ENCODE results near the gene SMARCAL1. TPM values are rescaled to one million over a fixed set of nuclear protein-coding genes. Genes with fewer than 3 reads are reported as not detected.

The SMARCAL1 gene
- total and polyA plus RNA-seq, 2 of the 13 experiments (the other 11 are each of a cell fraction or from before 2014, with no cell fraction given), result 12.7 to 21.3 TPM

- TF ChIP-seq ZNF142 (CRISPR knock-in tag; IDR thresholded peaks at IDR 0.05) (peak; percentile 88; the same call in 1 of the 2 replicates), CBX1 (IDR thresholded peaks at IDR 0.05; ENCODE audit: low read depth) (peak; percentile 75), RAD21 (CRISPR knock-in tag; IDR thresholded peaks at IDR 0.05) (0 out of 2 replicates have a peak, but pooled peaks have one; percentile 15), RFX3 (CRISPR knock-in tag; IDR thresholded peaks at IDR 0.05) (no peak; the same call in 1 of the 2 replicates), ZNF382 (CRISPR knock-in tag; IDR thresholded peaks at IDR 0.05; ENCODE audit: borderline replicate concordance) (no peak), MEF2D (CRISPR knock-in tag; IDR thresholded peaks at IDR 0.05) (peak; percentile 95), ZKSCAN1 (IDR thresholded peaks at IDR 0.05; ENCODE audit: low read length) (no peak; the same call in none of the 2 replicates), PHF20 (CRISPR knock-in tag; IDR thresholded peaks at IDR 0.05) (peak; percentile 96), REST (IDR thresholded peaks at IDR 0.05; ENCODE audit: borderline replicate concordance in 1 of 2, low read depth in 1 of 2, low read length in 2 of 2) (peak in 1 of 2 experiments; percentile 87; a peak in 2 of 4 replicates), REPIN1 (CRISPR knock-in tag; IDR thresholded peaks at IDR 0.05; ENCODE audit: borderline replicate concordance, low read depth) (peak; percentile 96), ZNF235 (CRISPR knock-in tag; IDR thresholded peaks at IDR 0.05; ENCODE audit: borderline replicate concordance) (peak; percentile 96; the same call in 1 of the 2 replicates), ELF4 (CRISPR knock-in tag; IDR thresholded peaks at IDR 0.05; ENCODE audit: borderline replicate concordance) (peak; percentile 96), ZNF746 (CRISPR knock-in tag; IDR thresholded peaks at IDR 0.05) (peak; percentile 52; the same call in 1 of the 2 replicates)
- TF ChIP-seq, protein P1, sequence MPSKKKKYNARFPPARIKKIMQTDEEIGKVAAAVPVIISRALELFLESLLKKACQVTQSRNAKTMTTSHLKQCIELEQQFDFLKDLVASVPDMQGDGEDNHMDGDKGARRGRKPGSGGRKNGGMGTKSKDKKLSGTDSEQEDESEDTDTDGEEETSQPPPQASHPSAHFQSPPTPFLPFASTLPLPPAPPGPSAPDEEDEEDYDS (CRISPR knock-in tag; IDR thresholded peaks at IDR 0.05), result peak; percentile 98
- TF ChIP-seq, protein P2, sequence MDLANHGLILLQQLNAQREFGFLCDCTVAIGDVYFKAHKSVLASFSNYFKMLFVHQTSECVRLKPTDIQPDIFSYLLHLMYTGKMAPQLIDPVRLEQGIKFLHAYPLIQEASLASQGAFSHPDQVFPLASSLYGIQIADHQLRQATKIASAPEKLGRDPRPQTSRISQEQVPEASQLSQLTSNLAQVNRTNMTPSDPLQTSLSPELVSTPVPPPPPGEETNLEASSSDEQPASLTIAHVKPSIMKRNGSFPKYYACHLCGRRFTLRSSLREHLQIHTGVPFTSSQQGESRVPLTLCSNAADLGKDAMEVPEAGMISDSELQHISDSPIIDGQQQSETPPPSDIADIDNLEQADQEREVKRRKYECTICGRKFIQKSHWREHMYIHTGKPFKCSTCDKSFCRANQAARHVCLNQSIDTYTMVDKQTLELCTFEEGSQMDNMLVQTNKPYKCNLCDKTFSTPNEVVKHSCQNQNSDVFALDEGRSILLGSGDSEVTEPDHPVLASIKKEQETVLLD (CRISPR knock-in tag; IDR thresholded peaks at IDR 0.05; ENCODE audit: low read depth), result no peak; the same call in 1 of the 2 replicates
Observed at GRCh38 chr2:216498379-216499352, 86.4 kb downstream of the SMARCAL1 start, which contains the start of gene RPL37A (continued).
